Uterus (tissue), 4 donors: ENCODE results near the gene POLK. TPM values are rescaled to one million over a fixed set of nuclear protein-coding genes. Genes with fewer than 3 reads are reported as not detected.

Experiments used
- DNase-seq, 2 donors: peaks; one replicate each; pipeline ENCODE4 v3.0.0-alpha.2; 2019 to 2020
- H3K27ac ChIP-seq, 2 donors: fragments of 200-600 bp; sonication (generic); 1 replicate in 1 of 2; 2 replicates in 1 of 2; pipeline ENCODE4 v1.5.1; 2016 to 2018
- H3K27me3 ChIP-seq, 2 donors: fragments of 200-600 bp; sonication (generic); one replicate each; pipeline ENCODE4 v1.5.1; 2018 to 2019; ENCODE audit warnings: control low read depth in 1 of 2
- H3K36me3 ChIP-seq, 2 donors: fragments of 200-600 bp; sonication (generic); one replicate each; pipeline ENCODE4 v1.5.1; 2019; ENCODE audit warnings: control low read depth in 1 of 2
- H3K4me1 ChIP-seq, 2 donors: fragments of 200-600 bp; sonication (generic); one replicate each; pipeline ENCODE4 v1.5.1; 2018 to 2019; ENCODE audit warnings: control low read depth in 1 of 2
- H3K4me3 ChIP-seq, 2 donors: fragments of 200-600 bp; sonication (generic); 1 replicate in 1 of 2; 2 replicates in 1 of 2; pipeline ENCODE4 v1.5.1; 2018 to 2019; ENCODE audit warnings: mild to moderate bottlenecking in 1 of 2
- H3K9me3 ChIP-seq, 2 donors: fragments of 200-600 bp; sonication (generic); one replicate each; pipeline ENCODE4 v1.5.1; 2019; ENCODE audit warnings: control low read depth in 1 of 2
- POLR2A ChIP-seq, 2 donors: fragments of 450-650 bp; IDR thresholded peaks; one replicate each; pipeline ENCODE4 v1.6.1; 2016; ENCODE audit warnings: antibody characterized with exemption in 2 of 2, mild to moderate bottlenecking in 1 of 2, moderate library complexity in 1 of 2
- intact Hi-C: fragments of 100-400 bp; cut with DNase I; formaldehyde crosslinking; loops from one replicate; pipeline ENCODE4 v1.15.1; 2023; ENCODE audit warnings: low total_unique reads
- total RNA-seq, 4 donors: library from RNA; depleted of rRNA in 3 of 4; stranded (reverse); fragments of >200 nt in 3 of 4; gene quantifications; one replicate each; pipeline versions ENCODE4 v1.1.0 to v1.2.4, GENCODE V29; 2014 to 2023
- TF ChIP-seq, protein P1 (sequence below), 4 experiments: fragments of 200-600 bp in 2 of 4; fragments of 450-650 bp in 2 of 4; sonication (generic) in 2 of 4; IDR thresholded peaks; one replicate each; pipeline ENCODE4 v1.5.1; 2016 to 2019; ENCODE audit warnings: antibody characterized with exemption in 4 of 4, mild to moderate bottlenecking in 2 of 4, moderate library complexity in 1 of 4
- donor health status: DM: yes; HTN: yes; CAD: no.

Gene POLK
- total RNA-seq, 4 donors from 2014 or later, result 27.9 to 81.6 (median 58.2) TPM

- no peaks in the 10 kb centered on the region for H3K27me3 ChIP-seq
- TF ChIP-seq, protein P1, sequence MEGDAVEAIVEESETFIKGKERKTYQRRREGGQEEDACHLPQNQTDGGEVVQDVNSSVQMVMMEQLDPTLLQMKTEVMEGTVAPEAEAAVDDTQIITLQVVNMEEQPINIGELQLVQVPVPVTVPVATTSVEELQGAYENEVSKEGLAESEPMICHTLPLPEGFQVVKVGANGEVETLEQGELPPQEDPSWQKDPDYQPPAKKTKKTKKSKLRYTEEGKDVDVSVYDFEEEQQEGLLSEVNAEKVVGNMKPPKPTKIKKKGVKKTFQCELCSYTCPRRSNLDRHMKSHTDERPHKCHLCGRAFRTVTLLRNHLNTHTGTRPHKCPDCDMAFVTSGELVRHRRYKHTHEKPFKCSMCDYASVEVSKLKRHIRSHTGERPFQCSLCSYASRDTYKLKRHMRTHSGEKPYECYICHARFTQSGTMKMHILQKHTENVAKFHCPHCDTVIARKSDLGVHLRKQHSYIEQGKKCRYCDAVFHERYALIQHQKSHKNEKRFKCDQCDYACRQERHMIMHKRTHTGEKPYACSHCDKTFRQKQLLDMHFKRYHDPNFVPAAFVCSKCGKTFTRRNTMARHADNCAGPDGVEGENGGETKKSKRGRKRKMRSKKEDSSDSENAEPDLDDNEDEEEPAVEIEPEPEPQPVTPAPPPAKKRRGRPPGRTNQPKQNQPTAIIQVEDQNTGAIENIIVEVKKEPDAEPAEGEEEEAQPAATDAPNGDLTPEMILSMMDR (IDR thresholded peaks at IDR 0.05), result no peak
- no peak for TF ChIP-seq POLR2A (IDR thresholded peaks at IDR 0.05)
- DNase-seq, result no peak
- intact Hi-C loops, result no loop called here
- H3K27ac ChIP-seq, result no peak overlapping the region
- peaks cover 0 to 5% of the 10 kb centered on the region in 2 donors for H3K4me1 ChIP-seq
- no peaks in the 10 kb centered on the region for H3K36me3 ChIP-seq
- no peaks in the 10 kb centered on the region for H3K9me3 ChIP-seq
- H3K4me3 ChIP-seq, result no peak overlapping the region
These were observed 2.6 kb downstream of the POLK start for GRCh38 chr5:75514323-75514722.

GRCh38 chr5:75519761-75520160 lies 8.1 kb downstream of the POLK start:
- intact Hi-C loops, result no loop called here
- no peak overlapping the region for H3K27ac ChIP-seq

GRCh38 chr5:75521195-75521594 lies 9.5 kb downstream of the POLK start:
- TF ChIP-seq, protein P1 (IDR thresholded peaks at IDR 0.05), result no peak
- TF ChIP-seq POLR2A (IDR thresholded peaks at IDR 0.05), result no peak
- H3K27me3 ChIP-seq, result no peaks in the 10 kb centered on the region
- intact Hi-C loops, result no loop called here
- no peak overlapping the region for H3K4me3 ChIP-seq
- no peaks in the 10 kb centered on the region for H3K36me3 ChIP-seq
- DNase-seq, result no peak
- no peaks in the 10 kb centered on the region for H3K4me1 ChIP-seq
- H3K9me3 ChIP-seq, result peaks cover 0 to 22% of the 10 kb centered on the region in 2 donors
- no peak overlapping the region for H3K27ac ChIP-seq

More at GRCh38 chr5:75519761-75520160, 8.1 kb downstream of the POLK start:
- TF ChIP-seq POLR2A (IDR thresholded peaks at IDR 0.05), result no peak
- TF ChIP-seq, protein P1 (IDR thresholded peaks at IDR 0.05), result no peak
- Histone ChIP-seq H3K4me3 (no peak overlapping the region), H3K9me3 (peaks cover 0 to 22% of the 10 kb centered on the region in 2 donors), H3K27me3 (no peaks in the 10 kb centered on the region), H3K4me1 (no peaks in the 10 kb centered on the region), H3K36me3 (no peaks in the 10 kb centered on the region)
- DNase-seq, result no peak

DNA sequence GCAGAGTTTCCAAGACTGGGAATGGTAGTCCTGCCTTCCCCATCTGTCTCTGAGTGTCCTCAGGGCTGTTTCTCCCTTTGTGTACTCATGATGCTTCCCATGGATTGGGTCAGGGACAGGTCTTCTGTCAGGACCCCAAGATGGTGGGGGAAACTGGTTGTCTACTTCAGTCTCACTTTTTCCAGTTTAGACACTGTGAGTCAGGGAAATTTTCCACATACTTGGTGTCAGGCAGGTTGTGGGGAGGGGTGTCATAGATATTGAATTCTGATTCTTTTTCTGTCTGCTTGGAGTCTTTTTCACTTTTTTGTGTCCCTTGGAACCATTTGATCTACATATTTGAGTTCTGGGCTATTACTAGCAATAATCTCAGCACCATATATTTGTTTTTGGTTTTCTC lies 10.3 kb downstream of the POLK start:
- Histone ChIP-seq H3K4me1 (no peaks in the 10 kb centered on the region), H3K4me3 (no peak overlapping the region), H3K36me3 (no peaks in the 10 kb centered on the region), H3K27me3 (no peaks in the 10 kb centered on the region), H3K27ac (no peak overlapping the region), H3K9me3 (peaks cover 0 to 22% of the 10 kb centered on the region in 2 donors)
- no peak for TF ChIP-seq POLR2A (IDR thresholded peaks at IDR 0.05)
- TF ChIP-seq, protein P1 (IDR thresholded peaks at IDR 0.05), result no peak
- no peak for DNase-seq
- intact Hi-C loops, result no loop called here

DNA sequence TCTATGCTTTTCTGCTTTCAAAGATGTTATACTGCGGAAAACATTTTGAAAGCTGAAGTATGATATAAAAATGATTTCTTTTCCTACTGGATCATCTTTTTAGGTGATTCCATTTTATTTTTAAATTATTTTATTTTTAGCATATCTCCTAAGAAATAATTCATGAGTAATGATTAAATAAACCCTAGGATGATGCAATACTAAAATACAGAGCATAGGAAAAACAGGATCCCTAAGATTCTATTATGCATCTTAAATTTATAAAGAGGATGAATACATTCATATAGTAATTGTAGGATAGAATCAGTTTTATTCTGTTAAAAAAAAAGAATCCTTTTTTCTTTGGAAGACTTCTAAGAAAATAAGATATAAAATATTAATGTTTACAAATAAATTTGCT lies 10.9 kb downstream of the POLK start:
- TF ChIP-seq, protein P1 (IDR thresholded peaks at IDR 0.05), result no peak
- no peak for TF ChIP-seq POLR2A (IDR thresholded peaks at IDR 0.05)
- DNase-seq, result no peak
- no peaks in the 10 kb centered on the region for H3K36me3 ChIP-seq
- H3K27me3 ChIP-seq, result no peaks in the 10 kb centered on the region
- no peak overlapping the region for H3K4me3 ChIP-seq
- H3K4me1 ChIP-seq, result no peaks in the 10 kb centered on the region
- H3K9me3 ChIP-seq, result peaks cover 0 to 22% of the 10 kb centered on the region in 2 donors
- no peak overlapping the region for H3K27ac ChIP-seq
- intact Hi-C loops, result no loop called here
